ENCODE data around the gene CTLA4.

GRCh38 chr2:203861607-203862006, 6.0 kb upstream of the CTLA4 start:
- no peak for TF ChIP-seq CTCF (conservative IDR thresholded peaks at IDR 0.05; ENCODE audit: low read length)
- TF ChIP-seq EZH2phosphoT487 (IDR thresholded peaks at IDR 0.05; ENCODE audit: borderline replicate concordance, low read depth, low read length) = no peak

Measured in OCI-LY7 (cell line).